ENCODE results near the gene DIAPH3.

The DIAPH3 gene

GRCh38 chr13:59946944-59947343 lies 216.8 kb downstream of the DIAPH3 start:
- DNase-seq, result peak; percentile 69

GRCh38 chr13:59931621-59932020 lies 232.1 kb downstream of the DIAPH3 start:
- no peak for DNase-seq

- no peak for DNase-seq
These were observed 239.5 kb downstream of the DIAPH3 start for GRCh38 chr13:59924256-59924655.

- no peak for DNase-seq
These were observed 248.5 kb downstream of the DIAPH3 start for GRCh38 chr13:59915252-59915651.

GRCh38 chr13:59914556-59914955 lies 249.2 kb downstream of the DIAPH3 start:
- peak; percentile 27 for DNase-seq

GRCh38 chr13:59906413-59907049 lies 257.2 kb downstream of the DIAPH3 start:
- peak; percentile 43 for DNase-seq

- no peak for DNase-seq
These were observed 262.5 kb downstream of the DIAPH3 start for GRCh38 chr13:59901191-59901590.

- no peak for DNase-seq
These were observed 265.7 kb downstream of the DIAPH3 start for GRCh38 chr13:59898066-59898465.

- DNase-seq, result no peak
These were observed 270.5 kb downstream of the DIAPH3 start for GRCh38 chr13:59893266-59893665.

- no peak for DNase-seq
These were observed 272.7 kb downstream of the DIAPH3 start for GRCh38 chr13:59891053-59891452.

- no peak for DNase-seq
These were observed 273.7 kb downstream of the DIAPH3 start for GRCh38 chr13:59890054-59890453.

GRCh38 chr13:59888408-59888807 lies 275.3 kb downstream of the DIAPH3 start:
- no peak for DNase-seq

GRCh38 chr13:59885076-59885475 lies 278.7 kb downstream of the DIAPH3 start:
- no peak for DNase-seq

- no peak for DNase-seq
These were observed 279.8 kb downstream of the DIAPH3 start for GRCh38 chr13:59883885-59884284.

- peak; percentile 18 for DNase-seq
These were observed 283.3 kb downstream of the DIAPH3 start for GRCh38 chr13:59880468-59880867.

- DNase-seq, result no peak
These were observed 284.4 kb downstream of the DIAPH3 start for GRCh38 chr13:59879281-59879680.

- peak; percentile 65 for DNase-seq
These were observed 285.8 kb downstream of the DIAPH3 start for GRCh38 chr13:59877933-59878332.

GRCh38 chr13:59874973-59875372 lies 288.8 kb downstream of the DIAPH3 start:
- DNase-seq, result no peak

GRCh38 chr13:59873856-59874255 lies 289.9 kb downstream of the DIAPH3 start:
- DNase-seq, result no peak

- no peak for DNase-seq
These were observed 290.4 kb downstream of the DIAPH3 start for GRCh38 chr13:59873309-59873708.

- no peak for DNase-seq
These were observed 295.9 kb downstream of the DIAPH3 start for GRCh38 chr13:59867867-59868266.

GRCh38 chr13:59865398-59865797 lies 298.3 kb downstream of the DIAPH3 start:
- DNase-seq, result peak; percentile 17

GRCh38 chr13:59863621-59864020 lies 300.1 kb downstream of the DIAPH3 start:
- DNase-seq, result no peak

- DNase-seq, result peak; percentile 13
These were observed 302.1 kb downstream of the DIAPH3 start for GRCh38 chr13:59861676-59862075.

GRCh38 chr13:59856281-59856810 lies 307.4 kb downstream of the DIAPH3 start:
- DNase-seq, result no peak
